DMS53 treated with DMSO at 0.1 percent for 48 hours (cell line): Measurements from ENCODE around the gene ANXA8.
"Not testable (repeated sequence)": the region's sequence is repeated elsewhere in the genome, so short reads cannot be mapped to it uniquely, and the experiment has no call there.

ENCODE experiments used
- DNase-seq: peaks from one replicate; lab custom pipeline; 2025; ENCODE audit not compliant: unreplicated experiment; lab: John Stamatoyannopoulos, UW

Gene ANXA8, protein sequence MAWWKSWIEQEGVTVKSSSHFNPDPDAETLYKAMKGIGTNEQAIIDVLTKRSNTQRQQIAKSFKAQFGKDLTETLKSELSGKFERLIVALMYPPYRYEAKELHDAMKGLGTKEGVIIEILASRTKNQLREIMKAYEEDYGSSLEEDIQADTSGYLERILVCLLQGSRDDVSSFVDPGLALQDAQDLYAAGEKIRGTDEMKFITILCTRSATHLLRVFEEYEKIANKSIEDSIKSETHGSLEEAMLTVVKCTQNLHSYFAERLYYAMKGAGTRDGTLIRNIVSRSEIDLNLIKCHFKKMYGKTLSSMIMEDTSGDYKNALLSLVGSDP

GRCh38 chr10:47483923-47484322, at the start of gene ANXA8:
Gene ANXA8, minus strand, starts transcription at chr10:47484115. Its CDS starts 182 bp downstream, at chr10:47483933.
- not testable (repeated sequence) for DNase-seq

GRCh38 chr10:47523475-47523874, 39.6 kb upstream of the ANXA8 start, which contains the start of gene AGAP9:
Gene AGAP9, minus strand, starts transcription at chr10:47523638. Its CDS starts 112 bp downstream, at chr10:47523526.
- DNase-seq: not testable (repeated sequence)

GRCh38 chr10:47502313-47502712, 18.4 kb upstream of the ANXA8 start:
- not testable (repeated sequence) for DNase-seq

DNA sequence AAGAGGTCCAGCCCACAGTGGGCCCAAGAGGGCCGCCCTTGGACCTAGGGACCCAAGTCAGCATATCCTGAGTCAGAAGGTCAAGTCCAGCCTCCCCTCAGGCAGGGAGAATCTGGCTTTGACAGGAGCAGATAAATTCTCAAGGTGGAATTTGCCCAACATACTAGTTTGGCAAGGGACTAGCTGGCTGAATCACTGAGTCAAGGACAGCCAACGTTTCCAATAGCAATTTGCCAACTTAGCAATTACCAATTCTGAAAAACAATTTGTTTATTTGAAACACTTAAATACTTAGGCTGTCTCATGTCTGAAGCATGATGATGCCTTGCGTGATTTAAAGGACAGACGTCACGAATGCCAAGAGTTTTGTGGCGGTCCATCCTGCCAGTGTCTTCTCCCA, 10.3 kb upstream of the ANXA8 start:
- DNase-seq: not testable (repeated sequence)

DNA sequence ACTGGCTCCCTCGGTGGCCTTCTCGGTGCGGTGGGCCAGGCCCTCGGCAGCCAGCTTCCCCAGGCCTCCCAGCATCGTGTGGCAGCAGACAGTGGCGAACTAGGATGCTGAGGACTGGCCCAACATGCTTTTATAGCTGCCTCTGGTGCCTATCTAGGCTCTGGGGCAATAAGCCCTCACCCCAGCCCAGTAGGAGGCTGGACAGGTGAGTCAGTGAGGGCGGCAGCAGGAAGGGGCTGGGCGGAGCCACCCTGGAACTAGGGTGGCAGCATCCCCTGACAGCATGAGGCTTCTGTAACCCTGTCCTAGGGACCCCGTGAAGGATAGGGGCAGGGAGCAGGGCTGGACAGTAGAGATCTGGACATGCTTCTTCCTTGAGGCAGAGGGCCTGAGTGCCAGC, 7.7 kb upstream of the ANXA8 start, which contains the start of gene FAM25G:
Gene FAM25G, minus strand, starts transcription at position 101 of the 400 bp plus-strand sequence. Its CDS starts 26 bp downstream, at position 75.
- DNase-seq: not testable (repeated sequence)

- DNase-seq: not testable (repeated sequence)
Observed at GRCh38 chr10:47489630-47490029, 5.7 kb upstream of the ANXA8 start.

DNA sequence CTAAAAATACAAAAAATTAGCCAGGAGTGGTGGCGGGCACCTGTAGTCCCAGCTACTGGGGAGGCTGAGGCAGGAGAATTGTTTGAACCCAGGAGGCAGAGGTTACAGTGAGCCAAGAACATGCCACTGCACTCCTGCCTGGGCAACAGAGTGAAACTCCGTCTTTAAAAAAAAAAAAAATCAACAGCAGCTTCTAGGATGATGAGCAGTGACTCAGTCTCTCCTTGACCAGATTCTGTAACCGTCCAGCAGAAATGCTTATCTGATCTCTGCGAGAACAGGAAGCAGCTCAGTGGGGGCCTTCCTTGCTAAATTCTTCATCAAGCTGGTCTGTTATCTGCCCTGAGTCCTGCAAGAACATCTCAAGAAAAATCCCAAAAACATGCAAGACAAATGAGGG, 2.0 kb upstream of the ANXA8 start:
- DNase-seq: not testable (repeated sequence)

GRCh38 chr10:47484786-47485185, 871 bp upstream of the ANXA8 start:
- not testable (repeated sequence) for DNase-seq

DNA sequence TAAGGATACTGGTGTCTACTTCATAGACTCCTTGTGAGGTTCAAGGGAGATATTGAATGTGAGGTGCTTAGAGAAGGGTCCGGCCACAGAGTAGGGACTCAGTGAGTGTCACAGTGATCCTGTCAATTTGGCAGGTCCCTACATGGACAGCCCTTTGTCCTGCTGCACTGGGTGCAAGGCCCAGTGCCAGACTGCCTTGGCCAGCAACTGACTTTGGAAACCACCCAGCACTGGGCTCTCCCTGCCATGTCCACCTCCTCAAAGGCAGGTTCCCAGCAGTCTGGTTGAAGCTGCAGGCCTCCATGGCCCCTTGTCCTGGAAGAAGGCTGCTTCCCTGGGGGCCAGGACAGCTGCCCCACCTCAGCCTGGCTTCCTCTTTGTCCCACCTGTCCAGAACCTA, 1.5 kb downstream of the ANXA8 start:
- DNase-seq: not testable (repeated sequence)

GRCh38 chr10:47481768-47482181, 2.1 kb downstream of the ANXA8 start:
- not testable (repeated sequence) for DNase-seq

- not testable (repeated sequence) for DNase-seq
Observed at GRCh38 chr10:47481182-47481766, 2.6 kb downstream of the ANXA8 start.

DNA sequence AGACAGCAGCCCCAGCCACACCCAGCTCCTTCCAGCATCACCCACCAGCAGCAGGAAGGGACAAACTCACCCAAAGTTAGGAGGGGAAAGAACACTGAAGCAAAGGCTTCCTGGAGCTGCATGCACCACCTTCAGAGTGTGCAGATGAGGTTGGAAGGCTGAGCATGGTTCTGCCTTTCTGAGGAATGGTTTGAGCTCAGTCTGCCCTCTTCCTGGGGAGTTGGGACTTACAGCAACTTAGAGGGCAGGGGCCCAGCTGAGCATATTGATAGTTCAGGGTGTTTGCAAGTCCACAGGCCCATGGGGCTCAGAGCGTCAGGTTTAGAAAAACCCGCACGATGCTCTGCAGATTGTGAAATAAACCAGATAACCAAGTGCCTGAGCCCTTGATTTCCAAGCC, 3.8 kb downstream of the ANXA8 start:
- not testable (repeated sequence) for DNase-seq

DNA sequence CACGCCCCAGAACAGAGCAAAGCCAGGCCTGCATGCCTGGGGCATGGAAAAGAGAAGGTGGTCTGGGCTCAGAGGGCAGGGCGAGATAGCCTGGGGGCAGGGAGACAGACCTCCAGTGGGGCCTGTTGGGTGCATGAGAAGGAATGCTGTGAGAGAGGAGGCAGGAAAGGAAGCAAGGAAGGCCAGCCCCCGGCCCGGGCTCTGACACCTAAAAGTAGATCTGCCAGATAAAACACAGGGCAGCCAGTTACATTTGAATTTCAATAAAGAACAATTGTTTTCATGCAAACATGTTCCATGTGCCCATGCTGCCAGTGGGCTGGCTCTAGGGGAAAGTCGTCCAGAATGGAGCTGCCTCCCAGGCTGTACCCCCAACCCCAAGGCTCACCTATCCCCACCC, 5.8 kb downstream of the ANXA8 start:
- DNase-seq: not testable (repeated sequence)

DNA sequence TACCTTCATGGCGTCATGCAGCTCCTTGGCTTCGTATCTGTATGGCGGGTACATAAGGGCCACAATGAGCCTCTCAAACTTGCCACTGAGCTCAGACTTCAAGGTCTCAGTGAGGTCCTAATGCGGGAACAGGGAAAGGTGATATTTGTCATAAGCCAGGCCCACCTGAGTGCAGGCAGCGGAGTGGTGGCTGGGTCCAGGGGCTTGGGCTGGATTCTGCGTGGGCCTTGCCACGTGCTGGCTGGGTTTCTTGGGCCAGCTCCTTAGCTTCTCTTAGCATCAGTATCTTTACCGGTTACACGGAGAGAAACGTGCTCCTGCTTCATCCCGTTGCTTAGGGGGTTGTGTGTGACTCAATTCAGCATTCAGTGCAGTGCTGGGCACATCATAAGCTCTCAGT, 6.8 kb downstream of the ANXA8 start:
- DNase-seq: not testable (repeated sequence)

- not testable (repeated sequence) for DNase-seq
Observed at GRCh38 chr10:47475101-47475500, 8.8 kb downstream of the ANXA8 start.

DNA sequence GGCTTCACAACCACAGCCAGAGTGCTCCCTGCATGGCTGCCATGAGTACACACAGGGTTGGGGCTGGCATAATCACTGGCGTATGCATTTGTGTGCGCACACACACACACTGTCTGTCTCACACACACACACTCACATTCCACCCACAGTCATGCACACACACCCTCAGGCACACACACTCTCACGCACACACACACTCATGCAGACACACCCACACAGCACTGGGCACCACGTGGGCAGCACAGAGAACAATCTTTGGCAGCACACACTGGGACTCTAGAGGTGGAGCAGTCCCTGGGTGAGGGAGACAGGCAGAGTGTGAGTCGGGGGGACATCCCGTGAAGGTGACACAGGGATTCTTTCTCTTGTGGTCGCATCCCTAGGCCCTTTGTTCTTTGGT, 10.4 kb downstream of the ANXA8 start:
- not testable (repeated sequence) for DNase-seq

GRCh38 chr10:47472647-47473046, 11.3 kb downstream of the ANXA8 start:
- DNase-seq: not testable (repeated sequence)

GRCh38 chr10:47472072-47472471, 11.8 kb downstream of the ANXA8 start:
- DNase-seq: not testable (repeated sequence)

DNA sequence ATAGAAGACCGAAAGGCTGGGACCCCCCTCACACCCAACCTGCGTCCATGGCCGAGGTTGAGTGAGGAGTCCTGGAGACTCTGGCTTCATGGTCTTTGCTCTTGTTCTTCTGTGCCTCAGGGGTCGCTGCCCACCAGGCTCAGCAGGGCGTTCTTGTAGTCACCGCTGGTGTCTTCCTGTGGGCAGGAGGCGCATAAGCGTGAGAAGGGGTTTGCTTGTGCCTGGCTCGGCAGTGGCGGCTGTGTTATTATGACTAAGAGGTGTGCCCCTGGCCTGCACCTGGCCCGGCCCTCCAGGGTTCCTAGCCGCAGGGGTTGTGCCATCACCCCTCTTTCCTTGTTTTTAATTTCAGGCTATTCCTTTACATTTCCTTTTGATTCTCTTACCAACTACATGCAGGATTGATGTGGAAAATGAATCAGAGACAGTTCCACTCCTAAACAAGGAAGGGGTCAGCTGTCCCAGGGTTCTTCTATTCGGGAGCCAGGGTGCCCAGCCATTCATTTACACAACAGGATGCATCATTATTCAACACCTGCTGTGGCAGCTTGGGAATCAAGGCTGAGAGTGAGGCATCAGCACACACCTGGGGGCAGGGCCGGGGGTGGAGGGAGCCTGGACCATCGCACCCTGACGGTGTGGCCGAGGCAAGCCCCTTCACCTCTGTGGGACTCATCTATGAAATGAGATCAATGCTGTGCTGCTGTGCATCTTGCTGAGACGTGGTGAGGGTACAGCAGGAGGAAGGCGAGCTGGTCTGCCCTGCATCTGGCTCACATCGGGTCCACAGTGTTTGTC, 15.0 kb downstream of the ANXA8 start:
- not testable (repeated sequence) for DNase-seq

DNA sequence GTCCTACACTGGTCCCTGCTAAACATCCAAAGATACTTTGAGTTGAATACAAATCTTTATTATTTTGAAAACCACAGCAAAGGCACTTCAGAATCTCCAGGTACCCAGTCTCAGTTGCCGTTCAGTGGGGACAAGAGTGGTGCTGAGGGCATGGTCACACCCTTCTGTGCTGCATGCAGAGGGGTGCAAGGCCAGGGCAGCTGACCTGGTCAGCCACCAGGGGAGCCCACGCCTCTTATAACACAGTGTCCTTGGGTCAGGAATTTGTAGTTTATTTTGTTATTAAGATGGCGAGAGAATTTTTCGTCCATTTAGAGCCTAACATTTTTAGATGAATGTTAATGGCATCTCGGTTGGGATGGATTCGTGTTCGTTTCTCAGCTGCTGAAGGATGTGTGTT, 16.0 kb downstream of the ANXA8 start:
- DNase-seq: not testable (repeated sequence)

DNA sequence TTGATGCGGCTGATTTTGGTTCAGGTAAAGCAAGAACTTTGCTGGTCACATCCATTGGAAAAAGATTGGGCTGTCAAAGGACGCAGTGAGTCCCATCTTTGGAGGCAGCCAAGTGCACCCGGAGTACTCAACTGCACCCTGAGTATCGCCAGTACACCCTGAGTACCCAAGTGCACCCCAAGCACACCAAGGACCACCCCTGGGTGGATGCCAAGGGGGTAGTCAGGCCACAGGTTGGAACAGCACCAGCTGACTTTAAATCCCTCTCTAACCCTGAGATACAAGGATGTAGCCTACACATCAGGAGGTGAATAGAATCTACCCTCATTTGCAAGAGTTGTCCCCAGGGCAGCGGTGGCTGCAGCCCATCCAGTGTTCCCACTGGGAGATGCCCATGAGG, 16.5 kb downstream of the ANXA8 start:
- not testable (repeated sequence) for DNase-seq
